Activated naive CD8-positive, alpha-beta T cell treated with anti-CD3 and anti-CD28 coated beads, Interleukin-2, amount 50 U/mL, for 24 hours (primary cell): ENCODE measurements around the gene PAX3.

Experiments used
- ATAC-seq: fragments of 150-1000 bp; cut with Tn5 transposase; one replicate; pipeline ENCODE4 v1.10.0; 2021
- DNase-seq: peaks from one replicate; pipeline ENCODE4 v3.0.0; 2021
- H3K27ac Mint-ChIP-seq: one replicate; pipeline ENCODE4 v1.8.0; 2021; ENCODE audit warnings: mild to moderate bottlenecking, mixed read lengths
- H3K27me3 Mint-ChIP-seq: one replicate; pipeline ENCODE4 v1.8.0; 2021; ENCODE audit warnings: mixed read lengths
- H3K36me3 Mint-ChIP-seq: one replicate; pipeline ENCODE4 v1.8.0; 2021; ENCODE audit warnings: low read depth, mixed read lengths
- H3K4me1 Mint-ChIP-seq: one replicate; pipeline ENCODE4 v1.8.0; 2021; ENCODE audit warnings: mixed read lengths
- H3K4me3 Mint-ChIP-seq: one replicate; pipeline ENCODE4 v1.8.0; 2021; ENCODE audit warnings: mild to moderate bottlenecking, moderate library complexity, mixed read lengths
- H3K9me3 Mint-ChIP-seq: one replicate; pipeline ENCODE4 v1.8.0; 2021; ENCODE audit warnings: mixed read lengths

The PAX3 gene

GRCh38 chr2:222318026-222318711 is 19.4 kb upstream of the PAX3 start:
- peak; percentile 46 for DNase-seq
- no peak overlapping the region for H3K27ac Mint-ChIP-seq
- peak; percentile 65 for ATAC-seq

GRCh38 chr2:222315443-222316121 is 16.8 kb upstream of the PAX3 start:
- DNase-seq (no peak), ATAC-seq (no peak)
- H3K4me1 Mint-ChIP-seq, result peaks cover 6% of the 10 kb centered on the region
- peaks cover 65% of the 10 kb centered on the region for H3K27me3 Mint-ChIP-seq
- no peak overlapping the region for H3K4me3 Mint-ChIP-seq
- no peak overlapping the region for H3K27ac Mint-ChIP-seq
- H3K9me3 Mint-ChIP-seq, result no peaks in the 10 kb centered on the region
- H3K36me3 Mint-ChIP-seq, result peaks cover 4% of the 10 kb centered on the region

More at GRCh38 chr2:222318026-222318711, 19.4 kb upstream of the PAX3 start:
- H3K27me3 Mint-ChIP-seq, result peaks cover 66% of the 10 kb centered on the region
- no peaks in the 10 kb centered on the region for H3K9me3 Mint-ChIP-seq
- H3K36me3 Mint-ChIP-seq, result no peaks in the 10 kb centered on the region
- peaks cover 7% of the 10 kb centered on the region for H3K4me1 Mint-ChIP-seq
- H3K4me3 Mint-ChIP-seq, result peak overlapping the region; percentile 77

GRCh38 chr2:222313816-222314215 is 15.0 kb upstream of the PAX3 start:
- Mint-ChIP-seq H3K4me3 (no peak overlapping the region), H3K27me3 (peaks cover 78% of the 10 kb centered on the region), H3K9me3 (no peaks in the 10 kb centered on the region), H3K27ac (no peak overlapping the region), H3K36me3 (peaks cover 4% of the 10 kb centered on the region), H3K4me1 (peaks cover 5% of the 10 kb centered on the region)
- ATAC-seq (no peak), DNase-seq (no peak)

GRCh38 chr2:222311978-222312738 is 13.4 kb upstream of the PAX3 start:
- Mint-ChIP-seq H3K4me3 (no peak overlapping the region), H3K36me3 (peaks cover 6% of the 10 kb centered on the region)
- DNase-seq, result no peak

GRCh38 chr2:222311319-222311977 is 12.7 kb upstream of the PAX3 start:
- Mint-ChIP-seq H3K36me3 (peaks cover 6% of the 10 kb centered on the region), H3K27ac (no peak overlapping the region), H3K4me1 (peaks cover 5% of the 10 kb centered on the region), H3K27me3 (peaks cover 87% of the 10 kb centered on the region), H3K4me3 (no peak overlapping the region), H3K9me3 (no peaks in the 10 kb centered on the region)
- DNase-seq (no peak), ATAC-seq (no peak)

More at GRCh38 chr2:222311978-222312738, 13.4 kb upstream of the PAX3 start:
- H3K27me3 Mint-ChIP-seq, result peaks cover 85% of the 10 kb centered on the region
- H3K9me3 Mint-ChIP-seq, result no peaks in the 10 kb centered on the region
- peak overlapping the region; percentile 33 for H3K27ac Mint-ChIP-seq
- H3K4me1 Mint-ChIP-seq, result peaks cover 3% of the 10 kb centered on the region
- ATAC-seq, result no peak

GRCh38 chr2:222310747-222311318 is 12.0 kb upstream of the PAX3 start:
- no peak overlapping the region for H3K4me3 Mint-ChIP-seq
- peaks cover 9% of the 10 kb centered on the region for H3K4me1 Mint-ChIP-seq
- no peaks in the 10 kb centered on the region for H3K9me3 Mint-ChIP-seq
- H3K36me3 Mint-ChIP-seq, result peaks cover 6% of the 10 kb centered on the region
- H3K27ac Mint-ChIP-seq, result no peak overlapping the region
- no peak for DNase-seq
- H3K27me3 Mint-ChIP-seq, result peaks cover 87% of the 10 kb centered on the region
- no peak for ATAC-seq

GRCh38 chr2:222309766-222310165 is 11.0 kb upstream of the PAX3 start:
- ATAC-seq (no peak), DNase-seq (no peak)
- no peak overlapping the region for H3K27ac Mint-ChIP-seq
- peaks cover 89% of the 10 kb centered on the region for H3K27me3 Mint-ChIP-seq
- peaks cover 6% of the 10 kb centered on the region for H3K36me3 Mint-ChIP-seq
- no peaks in the 10 kb centered on the region for H3K9me3 Mint-ChIP-seq
- H3K4me1 Mint-ChIP-seq, result peaks cover 15% of the 10 kb centered on the region
- no peak overlapping the region for H3K4me3 Mint-ChIP-seq

GRCh38 chr2:222309361-222309760 is 10.6 kb upstream of the PAX3 start:
- no peak overlapping the region for H3K27ac Mint-ChIP-seq
- ATAC-seq (no peak), DNase-seq (no peak)
- H3K36me3 Mint-ChIP-seq, result peaks cover 6% of the 10 kb centered on the region
- no peak overlapping the region for H3K4me3 Mint-ChIP-seq
- peaks cover 89% of the 10 kb centered on the region for H3K27me3 Mint-ChIP-seq
- peaks cover 15% of the 10 kb centered on the region for H3K4me1 Mint-ChIP-seq
- no peaks in the 10 kb centered on the region for H3K9me3 Mint-ChIP-seq

GRCh38 chr2:222307978-222308730 is 9.4 kb upstream of the PAX3 start:
- Mint-ChIP-seq H3K4me1 (peaks cover 21% of the 10 kb centered on the region), H3K36me3 (peaks cover 7% of the 10 kb centered on the region)

GRCh38 chr2:222307143-222307756 is 8.5 kb upstream of the PAX3 start:
- DNase-seq, result no peak
- Mint-ChIP-seq H3K36me3 (peaks cover 6% of the 10 kb centered on the region), H3K4me1 (peaks cover 28% of the 10 kb centered on the region), H3K9me3 (peaks cover 7% of the 10 kb centered on the region), H3K4me3 (no peak overlapping the region), H3K27me3 (peaks cover 95% of the 10 kb centered on the region), H3K27ac (no peak overlapping the region)
- no peak for ATAC-seq

More at GRCh38 chr2:222307978-222308730, 9.4 kb upstream of the PAX3 start:
- no peak for ATAC-seq
- no peak overlapping the region for H3K4me3 Mint-ChIP-seq
- no peak for DNase-seq
- H3K27me3 Mint-ChIP-seq, result peaks cover 91% of the 10 kb centered on the region
- peaks cover 1% of the 10 kb centered on the region for H3K9me3 Mint-ChIP-seq
- no peak overlapping the region for H3K27ac Mint-ChIP-seq

- peaks cover 28% of the 10 kb centered on the region for H3K4me1 Mint-ChIP-seq
- peak overlapping the region; percentile 60 for H3K4me3 Mint-ChIP-seq
- no peak overlapping the region for H3K27ac Mint-ChIP-seq
- peaks cover 6% of the 10 kb centered on the region for H3K36me3 Mint-ChIP-seq
- DNase-seq (no peak), ATAC-seq (no peak)
- H3K9me3 Mint-ChIP-seq, result peaks cover 7% of the 10 kb centered on the region
- peaks cover 97% of the 10 kb centered on the region for H3K27me3 Mint-ChIP-seq
Measured at GRCh38 chr2:222306393-222307142, 7.8 kb upstream of the PAX3 start.

GRCh38 chr2:222305516-222306392 is 7.0 kb upstream of the PAX3 start:
- DNase-seq, result no peak
- Mint-ChIP-seq H3K27ac (no peak overlapping the region), H3K4me1 (peaks cover 28% of the 10 kb centered on the region), H3K4me3 (peak overlapping the region; percentile 69), H3K36me3 (peaks cover 6% of the 10 kb centered on the region), H3K27me3 (peaks cover 95% of the 10 kb centered on the region), H3K9me3 (peaks cover 7% of the 10 kb centered on the region)
- no peak for ATAC-seq
